Stomach smooth muscle (tissue), 2 donors: ENCODE data around the gene PBLD.
"Not testable (repeated sequence)": the region's sequence is repeated elsewhere in the genome, so short reads cannot be mapped to it uniquely, and the experiment has no call there.

Experiments
- H3K27ac ChIP-seq: one replicate; pipeline ENCODE4 v1.7.0; 2013; ENCODE audit warnings: mild to moderate bottlenecking, low read length, inconsistent platforms
- H3K27me3 ChIP-seq, 2 donors: one replicate each; pipeline ENCODE4 v1.7.0; 2013; ENCODE audit warnings: low read length in 2 of 2; ENCODE audit not compliant: insufficient read depth in 2 of 2, control insufficient read depth in 1 of 2
- H3K36me3 ChIP-seq, 2 donors: one replicate each; pipeline ENCODE4 v1.7.0; 2013; ENCODE audit warnings: low read length in 2 of 2; ENCODE audit not compliant: control insufficient read depth in 2 of 2, insufficient read depth in 2 of 2
- H3K4me1 ChIP-seq: one replicate; pipeline ENCODE4 v1.7.0; 2013; ENCODE audit warnings: low read length; ENCODE audit not compliant: control insufficient read depth, insufficient read depth
- H3K4me3 ChIP-seq, 2 donors: one replicate each; pipeline ENCODE4 v1.7.0; 2013; ENCODE audit warnings: low read length in 2 of 2
- H3K9ac ChIP-seq, 2 donors: one replicate each; pipeline ENCODE4 v1.7.0; 2013; ENCODE audit warnings: low read length in 2 of 2, mild to moderate bottlenecking in 1 of 2
- H3K9me3 ChIP-seq, 2 donors: one replicate each; pipeline ENCODE4 v1.7.0; 2013; ENCODE audit warnings: low read length in 2 of 2; ENCODE audit not compliant: control insufficient read depth in 2 of 2
- donor health status: healthy.
- donor health status: Pancreatic carcinoma.

The PBLD gene

GRCh38 chr10:68277814-68278213, 54.9 kb downstream of the PBLD start:
- H3K9ac ChIP-seq, H3K4me3 ChIP-seq, H3K4me1 ChIP-seq, H3K36me3 ChIP-seq, H3K27ac ChIP-seq, H3K9me3 ChIP-seq, H3K27me3 ChIP-seq: not testable (repeated sequence)

- H3K9ac ChIP-seq, result no peak overlapping the region
- H3K4me1 ChIP-seq, result no peaks in the 10 kb centered on the region
- H3K4me3 ChIP-seq, result no peak overlapping the region
- H3K9me3 ChIP-seq, result no peaks in the 10 kb centered on the region
- no peak overlapping the region for H3K27ac ChIP-seq
- no peaks in the 10 kb centered on the region for H3K27me3 ChIP-seq
- H3K36me3 ChIP-seq, result no peaks in the 10 kb centered on the region
Measured at GRCh38 chr10:68276224-68276623, 56.5 kb downstream of the PBLD start.

GRCh38 chr10:68275600-68276126, 57.1 kb downstream of the PBLD start:
- Histone ChIP-seq H3K27ac (no peak overlapping the region), H3K4me1 (no peaks in the 10 kb centered on the region), H3K27me3 (no peaks in the 10 kb centered on the region), H3K9me3 (no peaks in the 10 kb centered on the region), H3K36me3 (no peaks in the 10 kb centered on the region), H3K4me3 (no peak overlapping the region), H3K9ac (no peak overlapping the region)

GRCh38 chr10:68272833-68273232, 59.9 kb downstream of the PBLD start:
- Histone ChIP-seq H3K9ac (no peak overlapping the region), H3K27me3 (no peaks in the 10 kb centered on the region), H3K4me3 (no peak overlapping the region), H3K27ac (no peak overlapping the region), H3K36me3 (no peaks in the 10 kb centered on the region), H3K4me1 (no peaks in the 10 kb centered on the region), H3K9me3 (no peaks in the 10 kb centered on the region)

GRCh38 chr10:68271196-68271882, 61.4 kb downstream of the PBLD start:
- no peaks in the 10 kb centered on the region for H3K9me3 ChIP-seq
- no peaks in the 10 kb centered on the region for H3K36me3 ChIP-seq
- H3K4me3 ChIP-seq, result no peak overlapping the region

GRCh38 chr10:68269562-68270290, 63.0 kb downstream of the PBLD start:
- no peak overlapping the region for H3K27ac ChIP-seq
- no peak overlapping the region for H3K4me3 ChIP-seq
- no peaks in the 10 kb centered on the region for H3K27me3 ChIP-seq
- H3K4me1 ChIP-seq, result no peaks in the 10 kb centered on the region
- peaks cover 0 to 7% of the 10 kb centered on the region in 2 donors for H3K9me3 ChIP-seq
- H3K9ac ChIP-seq, result no peak overlapping the region
- no peaks in the 10 kb centered on the region for H3K36me3 ChIP-seq

More at GRCh38 chr10:68271196-68271882, 61.4 kb downstream of the PBLD start:
- Histone ChIP-seq H3K9ac (no peak overlapping the region), H3K27ac (no peak overlapping the region), H3K4me1 (no peaks in the 10 kb centered on the region), H3K27me3 (no peaks in the 10 kb centered on the region)

GRCh38 chr10:68261132-68261856, 71.4 kb downstream of the PBLD start:
- Histone ChIP-seq H3K4me1 (no peaks in the 10 kb centered on the region), H3K27ac (no peak overlapping the region), H3K9ac (no peak overlapping the region)

GRCh38 chr10:68253346-68253745, 79.4 kb downstream of the PBLD start:
- H3K27ac ChIP-seq, result no peak overlapping the region
- no peak overlapping the region for H3K4me3 ChIP-seq
- no peaks in the 10 kb centered on the region for H3K27me3 ChIP-seq

More at GRCh38 chr10:68261132-68261856, 71.4 kb downstream of the PBLD start:
- Histone ChIP-seq H3K36me3 (no peaks in the 10 kb centered on the region), H3K4me3 (no peak overlapping the region), H3K27me3 (no peaks in the 10 kb centered on the region), H3K9me3 (peaks cover 0 to 7% of the 10 kb centered on the region in 2 donors)

GRCh38 chr10:68251625-68252495, 80.9 kb downstream of the PBLD start:
- Histone ChIP-seq H3K4me3 (no peak overlapping the region), H3K27me3 (no peaks in the 10 kb centered on the region), H3K9ac (no peak overlapping the region), H3K4me1 (no peaks in the 10 kb centered on the region), H3K36me3 (no peaks in the 10 kb centered on the region), H3K27ac (no peak overlapping the region), H3K9me3 (no peaks in the 10 kb centered on the region)

More at GRCh38 chr10:68253346-68253745, 79.4 kb downstream of the PBLD start:
- H3K9me3 ChIP-seq, result no peaks in the 10 kb centered on the region
- no peak overlapping the region for H3K9ac ChIP-seq
- H3K4me1 ChIP-seq, result no peaks in the 10 kb centered on the region
- H3K36me3 ChIP-seq, result no peaks in the 10 kb centered on the region

GRCh38 chr10:68251151-68251550, 81.6 kb downstream of the PBLD start:
- no peak overlapping the region for H3K4me3 ChIP-seq
- no peak overlapping the region for H3K27ac ChIP-seq
- H3K36me3 ChIP-seq, result no peaks in the 10 kb centered on the region
- no peak overlapping the region for H3K9ac ChIP-seq
- H3K27me3 ChIP-seq, result no peaks in the 10 kb centered on the region
- no peaks in the 10 kb centered on the region for H3K4me1 ChIP-seq
- no peaks in the 10 kb centered on the region for H3K9me3 ChIP-seq
